K562 (cell line): ENCODE results near the gene HDAC9. TPM values are rescaled to one million over a fixed set of nuclear protein-coding genes. Genes with fewer than 3 reads are reported as not detected.

Experiments
- ATAC-seq: fragments of 200-7000 bp; cut with Tn5 transposase; 3 replicates; pipeline ENCODE4 v1.9.1; 2020; ENCODE audit warnings: moderate library complexity
- BruUV-seq: library from RNA; stranded (reverse); fragments of 400-500 nt; replicated peaks from 2 replicates; lab custom pipeline; 2021; lab: Mats Ljungman, UMichigan
- CTCF ChIA-PET: fragments of 300-600 bp; formaldehyde crosslinking; extraction: SDS; loops from one replicate; lab custom pipeline; 2021; ENCODE audit warnings: low intra/inter-chr PET ratio; lab: Yijun Ruan, JAX
- POLR2A ChIA-PET: fragments of 300-600, 350-650 bp; sonication (Branson Sonifier 250); formaldehyde crosslinking; extraction: SDS; loops from one replicate; lab custom pipeline; 2021; ENCODE audit warnings: antibody characterized with exemption, inconsistent platforms; lab: Yijun Ruan, JAX
- DNase-seq, 4 experiments: peaks; one replicate each; pipeline versions ENCODE4 v3.0.0 to v3.0.0-alpha.2; 2011 to 2018; ENCODE audit warnings: low spot score in 3 of 4, mixed read lengths in 3 of 4; ENCODE audit errors: extremely low read depth in 1 of 4
- FAIRE-seq: peaks from 2 replicates; lab custom pipeline; 2011; peaks lifted over from hg19 to GRCh38; lab: Jason Lieb, UNC
- H2AFZ ChIP-seq: 2 replicates; pipeline ENCODE4 v1.6.0; 2011; ENCODE audit warnings: low read depth, low read length, control low read depth, inconsistent platforms
- H3K27ac ChIP-seq: fragments of 200-600 bp; 3 replicates; pipeline ENCODE4 v1.8.0; 2011; ENCODE audit warnings: low read depth, mild to moderate bottlenecking, control low read depth, inconsistent platforms, low read length, moderate library complexity, mixed read lengths; ENCODE audit errors: extremely low read depth
- H3K27me3 ChIP-seq, 2 experiments: fragments of 300-600 bp in 1 of 2; 2 replicates in 1 of 2; 3 replicates in 1 of 2; pipeline versions ENCODE4 v1.6.0 to v1.8.0; 2011; ENCODE audit warnings: inconsistent platforms in 2 of 2, low read length in 2 of 2, mild to moderate bottlenecking in 1 of 2, mixed read lengths in 1 of 2, moderate library complexity in 1 of 2; ENCODE audit not compliant: control insufficient read depth in 2 of 2, insufficient read depth in 2 of 2
- H3K36me3 ChIP-seq: fragments of 300-600 bp; 3 replicates; pipeline ENCODE4 v1.8.0; 2011; ENCODE audit warnings: mild to moderate bottlenecking, low read length, inconsistent platforms; ENCODE audit not compliant: control insufficient read depth, insufficient read depth
- H3K4me1 ChIP-seq, 2 experiments: fragments of 200-600 bp in 1 of 2; replicated peaks in 1 of 2; 2 replicates in 1 of 2; 3 replicates in 1 of 2; pipeline versions ENCODE4 v1.5.1 to v1.8.0; 2011; ENCODE audit warnings: inconsistent platforms in 2 of 2, low read length in 2 of 2, mild to moderate bottlenecking in 1 of 2, mixed read lengths in 1 of 2, moderate library complexity in 1 of 2; ENCODE audit not compliant: control insufficient read depth in 2 of 2, insufficient read depth in 2 of 2
- H3K4me2 ChIP-seq: 2 replicates; pipeline ENCODE4 v1.6.1; 2011; ENCODE audit warnings: low read length, control low read depth, inconsistent platforms, mixed read lengths; ENCODE audit not compliant: insufficient read depth
- H3K4me3 ChIP-seq: fragments of 200-600 bp; sonication (generic), shearing (Covaris generic); 2 replicates; pipeline ENCODE4 v1.5.1; 2016; ENCODE audit warnings: control low read depth, inconsistent platforms
- H3K79me2 ChIP-seq: fragments of 200-600 bp; 3 replicates; pipeline ENCODE4 v1.8.0; 2011; ENCODE audit warnings: low read length, inconsistent platforms; ENCODE audit not compliant: control insufficient read depth, insufficient read depth
- H3K9ac ChIP-seq, 2 experiments: 2 replicates each; pipeline versions ENCODE4 v1.6.0 to v1.6.1; 2011; ENCODE audit warnings: low read depth in 2 of 2, low read length in 2 of 2, control low read depth in 1 of 2, inconsistent platforms in 1 of 2, mild to moderate bottlenecking in 1 of 2, mixed read lengths in 1 of 2; ENCODE audit not compliant: insufficient read depth in 1 of 2
- H3K9me1 ChIP-seq: one replicate; pipeline ENCODE4 v1.6.0; 2011; ENCODE audit warnings: inconsistent platforms, mild to moderate bottlenecking, low read length, moderate library complexity; ENCODE audit not compliant: control insufficient read depth, insufficient read depth
- H3K9me3 ChIP-seq: replicated peaks from 2 replicates; pipeline ENCODE4 v1.5.1; 2011; ENCODE audit warnings: low read depth, low read length, inconsistent platforms; ENCODE audit not compliant: control insufficient read depth, insufficient read depth
- H4K20me1 ChIP-seq: replicated peaks from 2 replicates; pipeline ENCODE4 v1.6.1; 2011; ENCODE audit warnings: low read length, inconsistent platforms, mixed read lengths; ENCODE audit not compliant: control insufficient read depth, insufficient read depth
- CREBBP ChIP-seq: IDR thresholded peaks from one replicate; pipeline ENCODE4 v1.6.1; 2012; ENCODE audit warnings: low read depth, mild to moderate bottlenecking, control low read depth, inconsistent platforms, low read length
- DPF2 ChIP-seq: fragments of 450-650 bp; IDR thresholded peaks from 2 replicates; pipeline ENCODE4 v1.6.1; 2016
- EP400 ChIP-seq: fragments of 450-650 bp; IDR thresholded peaks from 2 replicates; pipeline ENCODE4 v1.6.1; 2017; ENCODE audit warnings: antibody characterized with exemption, mild to moderate bottlenecking, moderate library complexity
- HMGN3 ChIP-seq: IDR thresholded peaks from 2 replicates; pipeline ENCODE4 v1.6.1; 2011; ENCODE audit warnings: borderline replicate concordance, low read depth, mild to moderate bottlenecking, mixed read lengths, low read length; ENCODE audit not compliant: insufficient read length; ENCODE audit errors: extremely low read depth
- HOXB6 ChIP-seq: fragments of 250-450 bp; sonication (Bioruptor Pico); IDR thresholded peaks from 2 replicates; pipeline ENCODE4 v1.5.1; 2022; ENCODE audit warnings: mild to moderate bottlenecking, borderline replicate concordance
- MTA3 ChIP-seq: fragments of 450-650 bp; formaldehyde crosslinking; IDR thresholded peaks from 2 replicates; pipeline ENCODE4 v1.6.1; 2017; ENCODE audit warnings: mild to moderate bottlenecking, borderline replicate concordance
- PTRF ChIP-seq: fragments of 450-650 bp; IDR thresholded peaks from 2 replicates; pipeline ENCODE4 v1.6.1; 2016; ENCODE audit warnings: mild to moderate bottlenecking, missing genetic modification characterization, missing compliant biosample characterization
- SMAD2 ChIP-seq: fragments of 150-350 bp; IDR thresholded peaks from 2 replicates; pipeline ENCODE4 v1.6.1; 2014; ENCODE audit warnings: low read depth, mild to moderate bottlenecking, low read length
- SNIP1 ChIP-seq: fragments of 450-650 bp; IDR thresholded peaks from 2 replicates; pipeline ENCODE4 v1.7.1; 2017; ENCODE audit warnings: low read depth, mild to moderate bottlenecking
- TCF7 ChIP-seq: sonication (generic); IDR thresholded peaks from 2 replicates; pipeline ENCODE4 v1.6.1; 2016; ENCODE audit warnings: antibody characterized with exemption, borderline replicate concordance
- ZNF696 ChIP-seq: fragments of 250-450 bp; sonication (Bioruptor Pico); conservative IDR thresholded peaks from 2 replicates; pipeline ENCODE4 v1.4.0; 2020; ENCODE audit warnings: mild to moderate bottlenecking, moderate library complexity
- ZSCAN29 ChIP-seq: fragments of 450-650 bp; IDR thresholded peaks from 2 replicates; pipeline ENCODE4 v1.6.1; 2017
- WGBS: fragments of 100-300 bp; shearing (Covaris generic); methylation state at CpG from one replicate; pipeline ENCODE4 v1.1.6; 2016; ENCODE audit warnings: low coverage, mixed read lengths; ENCODE audit not compliant: insufficient coverage; ENCODE audit errors: missing lambda C conversion rate; 5-methylcytosine and 5-hydroxymethylcytosine counted together
- in situ Hi-C: fragments of 300-500 bp; cut with MboI; formaldehyde crosslinking; loops from 4 replicates; pipeline ENCODE4 v1.15.0; 2018; ENCODE audit warnings: inconsistent platforms, mixed read lengths
- intact Hi-C: fragments of 100-400 bp; cut with micrococcal nuclease; formaldehyde crosslinking; loops from 2 replicates; pipeline ENCODE4 v1.14.2; 2022
- polyA plus RNA-seq, 8 experiments: library from polyadenylated mRNA; depleted of rRNA in 4 of 8; stranded (reverse) in 5 of 8; unstranded in 3 of 8; fragments of >200 nt; fragmentation: Nextera tagmentation in 2 of 8; fragmentation: Illumina TruSeq in 1 of 8; extraction: Ambion mirVana in 2 of 8; extraction: Trizol in 1 of 8; gene quantifications; 2 replicates each; pipeline versions ENCODE4 v1.2.1 to v1.2.3, GENCODE V29; 2011 to 2014; ENCODE audit warnings: inconsistent platforms in 1 of 8, missing spikeins in 1 of 8
- total RNA-seq, 7 experiments: library from RNA; depleted of rRNA in 6 of 7; stranded (reverse); fragments of >200 nt in 6 of 7; fragmentation: Illumina TruSeq in 2 of 7; extraction: Trizol in 2 of 7; gene quantifications; 2 replicates each; pipeline versions ENCODE4 v1.2.1 to v1.2.3, GENCODE V29; 2011 to 2021; ENCODE audit warnings: low replicate concordance in 1 of 7
- TF ChIP-seq, protein P1 (sequence below): fragments of 450-650 bp; IDR thresholded peaks from 2 replicates; pipeline ENCODE4 v1.6.1; 2017; ENCODE audit warnings: mild to moderate bottlenecking, moderate library complexity
- TF ChIP-seq, protein P2 (sequence below): fragments of 450-650 bp; formaldehyde crosslinking; IDR thresholded peaks from 2 replicates; pipeline ENCODE4 v1.4.0; 2022; ENCODE audit warnings: mild to moderate bottlenecking, moderate library complexity
- TF ChIP-seq, protein P3 (sequence below): sonication (generic); formaldehyde crosslinking; IDR thresholded peaks from 2 replicates; pipeline ENCODE4 v1.8.0; 2022; ENCODE audit warnings: missing genetic modification reagents, mild to moderate bottlenecking, moderate library complexity, borderline replicate concordance

HDAC9 gene
- total and polyA plus RNA-seq, 9 of the 15 experiments (the other 6 are each of a cell fraction or from before 2014, with no cell fraction given) = 0.08 to 0.91 (median 0.33) TPM

GRCh38 chr7:18504965-18505364 is 9.4 kb downstream of the HDAC9 start:
- BruUV-seq = no TSS peak
- in situ Hi-C loops (no loop called here), intact Hi-C loops (no loop called here)
- H3K9me3 ChIP-seq = no peaks in the 10 kb centered on the region
- POLR2A ChIA-PET = no interaction called here
- ATAC-seq = no peak
- no peaks in the 10 kb centered on the region for H4K20me1 ChIP-seq
- H3K4me3 ChIP-seq = no peak overlapping the region
- no peaks in the 10 kb centered on the region for H3K36me3 ChIP-seq
- H3K4me1 ChIP-seq = no peaks in the 10 kb centered on the region
- H3K4me2 ChIP-seq = no peak overlapping the region
- H2AFZ ChIP-seq = no peak overlapping the region
- no peaks in the 10 kb centered on the region for H3K79me2 ChIP-seq
- no peaks in the 10 kb centered on the region for H3K9me1 ChIP-seq
- no peaks in the 10 kb centered on the region for H3K27me3 ChIP-seq
- no peak overlapping the region for H3K9ac ChIP-seq
- no peak for FAIRE-seq
- DNase-seq = no peak
- WGBS = 0% methylated on average over 3 of the region's 3 CpGs
- TF ChIP-seq TCF7 (no peak), SMAD2 (no peak), CREBBP (no peak), SNIP1 (no peak), EP400 (no peak), MTA3 (no peak), ZSCAN29 (no peak), DPF2 (no peak), ZNF696 (CRISPR knock-in tag) (no peak), HMGN3 (no peak), PTRF (tag) (no peak), HOXB6 (no peak)
- TF ChIP-seq, protein P1, sequence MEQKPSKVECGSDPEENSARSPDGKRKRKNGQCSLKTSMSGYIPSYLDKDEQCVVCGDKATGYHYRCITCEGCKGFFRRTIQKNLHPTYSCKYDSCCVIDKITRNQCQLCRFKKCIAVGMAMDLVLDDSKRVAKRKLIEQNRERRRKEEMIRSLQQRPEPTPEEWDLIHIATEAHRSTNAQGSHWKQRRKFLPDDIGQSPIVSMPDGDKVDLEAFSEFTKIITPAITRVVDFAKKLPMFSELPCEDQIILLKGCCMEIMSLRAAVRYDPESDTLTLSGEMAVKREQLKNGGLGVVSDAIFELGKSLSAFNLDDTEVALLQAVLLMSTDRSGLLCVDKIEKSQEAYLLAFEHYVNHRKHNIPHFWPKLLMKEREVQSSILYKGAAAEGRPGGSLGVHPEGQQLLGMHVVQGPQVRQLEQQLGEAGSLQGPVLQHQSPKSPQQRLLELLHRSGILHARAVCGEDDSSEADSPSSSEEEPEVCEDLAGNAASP = no peak
- TF ChIP-seq, protein P2, sequence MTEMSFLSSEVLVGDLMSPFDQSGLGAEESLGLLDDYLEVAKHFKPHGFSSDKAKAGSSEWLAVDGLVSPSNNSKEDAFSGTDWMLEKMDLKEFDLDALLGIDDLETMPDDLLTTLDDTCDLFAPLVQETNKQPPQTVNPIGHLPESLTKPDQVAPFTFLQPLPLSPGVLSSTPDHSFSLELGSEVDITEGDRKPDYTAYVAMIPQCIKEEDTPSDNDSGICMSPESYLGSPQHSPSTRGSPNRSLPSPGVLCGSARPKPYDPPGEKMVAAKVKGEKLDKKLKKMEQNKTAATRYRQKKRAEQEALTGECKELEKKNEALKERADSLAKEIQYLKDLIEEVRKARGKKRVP (CRISPR knock-in tag) = no peak
- TF ChIP-seq, protein P3, sequence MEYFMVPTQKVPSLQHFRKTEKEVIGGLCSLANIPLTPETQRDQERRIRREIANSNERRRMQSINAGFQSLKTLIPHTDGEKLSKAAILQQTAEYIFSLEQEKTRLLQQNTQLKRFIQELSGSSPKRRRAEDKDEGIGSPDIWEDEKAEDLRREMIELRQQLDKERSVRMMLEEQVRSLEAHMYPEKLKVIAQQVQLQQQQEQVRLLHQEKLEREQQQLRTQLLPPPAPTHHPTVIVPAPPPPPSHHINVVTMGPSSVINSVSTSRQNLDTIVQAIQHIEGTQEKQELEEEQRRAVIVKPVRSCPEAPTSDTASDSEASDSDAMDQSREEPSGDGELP (CRISPR knock-in tag) = no peak
- CTCF ChIA-PET = no interaction called here
- no peak overlapping the region for H3K27ac ChIP-seq
